ENCODE results near the gene VGLL4.
A peak's percentile ranks its signal among the peaks of the same experiment; 100 is the strongest.

VGLL4 gene

DNA sequence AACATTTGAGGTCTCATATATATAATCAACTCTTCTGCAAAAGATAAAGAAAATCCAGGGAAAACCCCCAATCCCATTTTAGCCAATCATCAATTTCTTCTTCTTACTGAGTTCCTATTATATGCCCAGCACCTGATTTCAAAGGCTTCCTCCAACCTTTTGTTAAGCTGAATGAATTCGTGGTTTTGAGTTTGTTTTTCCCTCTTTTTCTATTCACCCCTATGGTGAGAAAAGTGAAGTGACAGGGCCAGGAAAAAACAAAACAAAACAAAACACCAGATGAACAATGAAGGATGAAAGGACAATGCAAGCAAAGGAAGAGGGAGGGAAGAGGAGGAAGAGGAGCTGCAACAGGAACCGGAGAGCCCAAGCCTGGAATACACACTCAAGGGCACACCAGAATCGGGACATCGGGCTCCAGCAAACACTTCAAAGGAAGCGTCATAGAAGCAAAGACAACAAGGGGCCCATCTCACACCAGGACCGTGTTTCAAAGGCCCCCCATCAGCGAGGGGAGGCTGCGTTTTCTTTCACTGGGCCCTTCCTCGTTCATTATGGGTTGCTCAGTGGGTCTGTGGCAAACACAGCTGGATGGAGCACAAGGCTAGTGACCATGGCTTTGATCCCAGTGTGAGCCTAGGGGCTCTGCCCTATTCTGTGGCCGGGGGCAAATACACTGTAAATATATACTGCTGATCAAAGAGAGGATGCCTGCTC, 50.2 kb downstream of the VGLL4 start:
- no peaks in the 10 kb centered on the region for H3K27me3 Mint-ChIP-seq
- H3K36me3 Mint-ChIP-seq = peaks cover 46% of the 10 kb centered on the region

DNA sequence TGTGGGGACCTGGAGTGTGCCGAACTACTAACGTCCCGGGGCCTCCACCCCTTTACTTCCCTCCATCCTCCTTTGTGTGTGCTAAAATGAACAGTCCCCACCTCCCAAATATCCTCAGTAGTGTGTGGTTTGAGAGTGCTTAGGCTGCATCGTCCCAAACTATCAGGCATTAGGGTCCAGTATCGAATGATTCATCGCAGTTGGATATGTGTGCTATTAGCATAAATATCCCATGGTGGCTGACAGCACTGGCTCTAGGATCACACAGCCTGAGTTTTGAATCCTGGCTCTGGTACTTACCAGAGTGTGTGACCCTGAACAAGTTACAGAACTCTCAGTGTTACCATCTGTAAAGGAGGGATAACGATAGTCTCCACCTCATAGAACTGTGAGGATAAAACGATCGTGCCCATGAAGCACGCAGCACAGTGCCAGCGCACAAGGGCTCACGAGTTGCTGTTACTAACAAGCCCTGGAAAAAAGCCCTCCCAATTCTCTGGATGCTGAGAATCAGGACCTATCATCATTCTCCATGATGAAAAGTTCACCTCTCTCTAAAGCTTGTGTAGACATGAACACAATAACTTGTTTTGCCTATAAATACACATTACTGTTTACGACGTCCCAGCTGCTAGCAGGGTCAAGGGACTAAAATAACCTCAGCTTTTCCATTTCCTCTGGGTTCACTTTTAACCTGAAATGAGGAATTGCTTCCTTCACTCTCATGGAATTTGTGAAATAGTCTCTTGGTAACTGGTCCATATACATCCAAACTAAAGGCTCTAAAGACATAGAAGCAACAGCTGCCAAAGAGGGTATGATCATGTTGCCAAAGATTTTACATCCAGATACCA, 51.0 kb downstream of the VGLL4 start:
- Mint-ChIP-seq H3K36me3 (peaks cover 46% of the 10 kb centered on the region), H3K27ac (no peak overlapping the region), H3K27me3 (no peaks in the 10 kb centered on the region), H3K4me3 (no peak overlapping the region), H3K9me3 (no peaks in the 10 kb centered on the region), H3K4me1 (peaks cover 25% of the 10 kb centered on the region)
- no peak for ATAC-seq

More for the DNA sequence above, 50.2 kb downstream of the VGLL4 start:
- H3K27ac Mint-ChIP-seq = no peak overlapping the region
- H3K4me1 Mint-ChIP-seq = peaks cover 26% of the 10 kb centered on the region
- H3K4me3 Mint-ChIP-seq = no peak overlapping the region
- no peaks in the 10 kb centered on the region for H3K9me3 Mint-ChIP-seq
- ATAC-seq = no peak

GRCh38 chr3:11591391-11592282, 52.1 kb downstream of the VGLL4 start:
- Mint-ChIP-seq H3K4me1 (peaks cover 21% of the 10 kb centered on the region), H3K27me3 (no peaks in the 10 kb centered on the region)

GRCh38 chr3:11591002-11591355, 52.7 kb downstream of the VGLL4 start:
- Mint-ChIP-seq H3K27ac (no peak overlapping the region), H3K36me3 (peaks cover 34% of the 10 kb centered on the region), H3K9me3 (no peaks in the 10 kb centered on the region), H3K27me3 (no peaks in the 10 kb centered on the region), H3K4me3 (no peak overlapping the region), H3K4me1 (peaks cover 22% of the 10 kb centered on the region)
- ATAC-seq = no peak

More at GRCh38 chr3:11591391-11592282, 52.1 kb downstream of the VGLL4 start:
- H3K9me3 Mint-ChIP-seq = no peaks in the 10 kb centered on the region
- no peak overlapping the region for H3K4me3 Mint-ChIP-seq
- no peak for ATAC-seq
- H3K27ac Mint-ChIP-seq = no peak overlapping the region
- peaks cover 40% of the 10 kb centered on the region for H3K36me3 Mint-ChIP-seq

DNA sequence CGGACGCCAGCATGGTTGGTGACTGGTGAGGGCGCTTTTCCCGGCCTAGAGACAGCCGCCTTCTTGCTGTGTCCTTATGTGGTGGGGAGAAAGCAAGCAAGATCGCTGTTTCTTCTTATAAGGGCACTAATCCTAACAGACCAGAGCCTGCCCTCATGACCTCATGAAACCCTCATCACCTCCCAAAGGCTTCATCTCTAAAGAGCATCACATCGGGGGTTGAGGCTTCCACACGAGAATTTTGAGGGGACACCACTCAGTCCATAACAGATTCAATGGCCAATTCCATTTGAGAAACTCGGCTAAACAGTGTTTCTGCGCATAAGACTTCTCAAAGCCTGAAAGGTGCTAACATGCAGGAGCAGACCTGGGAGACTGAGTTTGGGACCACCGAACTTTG, 54.0 kb downstream of the VGLL4 start:
- Mint-ChIP-seq H3K4me3 (no peak overlapping the region), H3K9me3 (no peaks in the 10 kb centered on the region), H3K36me3 (peaks cover 28% of the 10 kb centered on the region), H3K4me1 (peaks cover 33% of the 10 kb centered on the region), H3K27ac (no peak overlapping the region), H3K27me3 (no peaks in the 10 kb centered on the region)
- ATAC-seq = no peak

- Mint-ChIP-seq H3K27ac (peak overlapping the region; percentile 15), H3K36me3 (peaks cover 24% of the 10 kb centered on the region), H3K4me1 (peaks cover 43% of the 10 kb centered on the region), H3K27me3 (no peaks in the 10 kb centered on the region), H3K4me3 (no peak overlapping the region), H3K9me3 (no peaks in the 10 kb centered on the region)
- no peak for ATAC-seq
These were observed 55.0 kb downstream of the VGLL4 start for GRCh38 chr3:11588755-11589154.

DNA sequence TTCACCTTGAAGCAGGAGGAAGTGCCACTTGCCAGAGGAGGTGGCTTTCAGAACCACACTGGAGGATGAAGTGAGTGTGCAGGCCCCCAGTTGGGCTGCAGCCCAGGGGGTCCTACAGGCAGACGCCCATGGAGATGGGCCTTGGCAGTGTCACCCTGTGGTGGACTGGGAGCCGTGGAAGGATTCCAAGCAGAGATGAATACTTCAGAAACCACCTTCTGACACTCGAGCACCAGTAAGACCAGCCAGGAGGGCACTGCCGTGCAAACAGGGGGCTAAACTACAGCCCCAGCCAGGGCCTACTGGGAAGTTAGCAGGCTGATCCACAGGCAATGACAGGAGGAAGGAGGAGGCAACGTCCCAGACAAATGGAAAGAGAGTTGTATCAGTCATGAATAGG, 55.4 kb downstream of the VGLL4 start:
- no peaks in the 10 kb centered on the region for H3K27me3 Mint-ChIP-seq
- peaks cover 43% of the 10 kb centered on the region for H3K4me1 Mint-ChIP-seq
- peaks cover 20% of the 10 kb centered on the region for H3K36me3 Mint-ChIP-seq
- no peak for ATAC-seq
- H3K9me3 Mint-ChIP-seq = no peaks in the 10 kb centered on the region
- H3K27ac Mint-ChIP-seq = no peak overlapping the region
- H3K4me3 Mint-ChIP-seq = no peak overlapping the region

DNA sequence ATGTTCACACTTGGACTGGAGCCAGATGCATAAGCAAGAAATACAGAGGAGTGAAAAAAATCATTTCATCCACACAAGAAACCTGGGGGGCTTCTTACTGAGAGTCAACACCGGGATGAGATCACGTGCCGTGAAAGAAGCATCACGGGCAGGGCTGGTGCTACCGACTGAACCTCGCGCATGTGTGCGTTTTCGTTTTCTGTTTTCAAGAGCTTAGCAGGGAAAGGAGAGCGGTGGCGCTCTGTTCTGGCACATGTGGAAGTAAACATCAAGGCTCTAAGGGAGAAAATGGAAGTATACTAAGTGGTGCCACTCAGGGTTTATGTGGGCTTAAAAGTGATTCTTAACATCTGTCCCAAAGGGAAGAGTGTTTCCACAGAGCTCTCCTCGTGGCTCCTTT, 55.9 kb downstream of the VGLL4 start:
- Mint-ChIP-seq H3K27ac (no peak overlapping the region), H3K4me3 (no peak overlapping the region)

GRCh38 chr3:11584570-11584969, 59.1 kb downstream of the VGLL4 start:
- Mint-ChIP-seq H3K27ac (no peak overlapping the region), H3K4me1 (peaks cover 55% of the 10 kb centered on the region), H3K36me3 (peaks cover 27% of the 10 kb centered on the region), H3K9me3 (no peaks in the 10 kb centered on the region), H3K27me3 (no peaks in the 10 kb centered on the region), H3K4me3 (no peak overlapping the region)
- ATAC-seq = no peak

More for the DNA sequence above, 55.9 kb downstream of the VGLL4 start:
- Mint-ChIP-seq H3K27me3 (no peaks in the 10 kb centered on the region), H3K36me3 (peaks cover 18% of the 10 kb centered on the region), H3K4me1 (peaks cover 44% of the 10 kb centered on the region), H3K9me3 (no peaks in the 10 kb centered on the region)
- no peak for ATAC-seq

GRCh38 chr3:11583638-11584046, 60.1 kb downstream of the VGLL4 start:
- Mint-ChIP-seq H3K4me1 (peaks cover 49% of the 10 kb centered on the region), H3K4me3 (no peak overlapping the region), H3K9me3 (no peaks in the 10 kb centered on the region), H3K27ac (no peak overlapping the region), H3K27me3 (no peaks in the 10 kb centered on the region), H3K36me3 (peaks cover 24% of the 10 kb centered on the region)
- ATAC-seq = no peak

DNA sequence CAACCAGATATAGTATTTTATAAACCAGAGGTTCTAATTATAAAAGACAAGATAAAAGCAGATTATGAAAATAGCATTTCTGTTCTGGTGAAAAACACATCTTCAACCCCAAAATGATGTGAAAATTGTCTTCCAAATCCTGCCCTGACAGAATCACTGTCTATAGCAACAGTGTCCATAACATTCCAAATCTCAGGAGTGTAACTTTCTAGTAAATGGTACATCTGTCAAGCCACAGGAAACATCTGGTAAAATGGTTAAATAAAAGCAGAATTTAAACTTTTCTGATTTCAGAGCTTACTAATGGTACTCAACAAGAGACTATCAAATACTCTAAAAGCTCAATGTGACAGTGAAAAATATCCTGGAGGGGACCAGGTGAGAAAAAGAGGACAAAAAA, 60.5 kb downstream of the VGLL4 start:
- H3K4me1 Mint-ChIP-seq = peaks cover 46% of the 10 kb centered on the region
- no peaks in the 10 kb centered on the region for H3K27me3 Mint-ChIP-seq
- H3K9me3 Mint-ChIP-seq = no peaks in the 10 kb centered on the region
- peaks cover 20% of the 10 kb centered on the region for H3K36me3 Mint-ChIP-seq
- H3K27ac Mint-ChIP-seq = no peak overlapping the region
- H3K4me3 Mint-ChIP-seq = no peak overlapping the region
- ATAC-seq = no peak

- H3K4me1 Mint-ChIP-seq = peaks cover 50% of the 10 kb centered on the region
- H3K27me3 Mint-ChIP-seq = no peaks in the 10 kb centered on the region
- no peak overlapping the region for H3K27ac Mint-ChIP-seq
- no peaks in the 10 kb centered on the region for H3K9me3 Mint-ChIP-seq
- peaks cover 11% of the 10 kb centered on the region for H3K36me3 Mint-ChIP-seq
- no peak for ATAC-seq
- peak overlapping the region; percentile 9 for H3K4me3 Mint-ChIP-seq
These were observed 61.3 kb downstream of the VGLL4 start for GRCh38 chr3:11582191-11582968.

GRCh38 chr3:11581237-11582190, 62.2 kb downstream of the VGLL4 start:
- peaks cover 11% of the 10 kb centered on the region for H3K36me3 Mint-ChIP-seq
- no peaks in the 10 kb centered on the region for H3K9me3 Mint-ChIP-seq
- H3K4me3 Mint-ChIP-seq = no peak overlapping the region
- H3K27me3 Mint-ChIP-seq = no peaks in the 10 kb centered on the region
- H3K4me1 Mint-ChIP-seq = peaks cover 54% of the 10 kb centered on the region
- no peak overlapping the region for H3K27ac Mint-ChIP-seq
- no peak for ATAC-seq

DNA sequence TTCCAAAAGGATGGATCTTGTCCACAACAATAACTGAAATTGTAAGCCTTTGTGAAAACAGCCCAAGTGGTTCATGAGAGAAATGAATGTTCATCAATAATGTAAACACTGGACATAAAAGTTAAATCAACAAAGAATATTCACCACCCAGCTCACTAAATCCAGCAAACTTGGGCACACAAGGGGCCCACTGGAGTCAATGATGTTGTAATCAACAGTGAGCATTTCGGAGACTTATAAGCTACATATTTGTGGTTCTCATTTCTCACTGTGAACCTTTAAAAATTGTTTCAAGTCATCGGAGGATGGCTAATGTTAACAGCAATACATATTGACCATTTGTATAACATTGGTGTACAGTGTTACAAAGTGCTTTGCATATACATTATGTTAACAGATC, 63.1 kb downstream of the VGLL4 start:
- Mint-ChIP-seq H3K27ac (no peak overlapping the region), H3K9me3 (no peaks in the 10 kb centered on the region), H3K4me3 (no peak overlapping the region), H3K27me3 (no peaks in the 10 kb centered on the region), H3K4me1 (peaks cover 55% of the 10 kb centered on the region), H3K36me3 (peaks cover 11% of the 10 kb centered on the region)
- no peak for ATAC-seq
